ENCODE measurements around the gene WRAP73.

DNA sequence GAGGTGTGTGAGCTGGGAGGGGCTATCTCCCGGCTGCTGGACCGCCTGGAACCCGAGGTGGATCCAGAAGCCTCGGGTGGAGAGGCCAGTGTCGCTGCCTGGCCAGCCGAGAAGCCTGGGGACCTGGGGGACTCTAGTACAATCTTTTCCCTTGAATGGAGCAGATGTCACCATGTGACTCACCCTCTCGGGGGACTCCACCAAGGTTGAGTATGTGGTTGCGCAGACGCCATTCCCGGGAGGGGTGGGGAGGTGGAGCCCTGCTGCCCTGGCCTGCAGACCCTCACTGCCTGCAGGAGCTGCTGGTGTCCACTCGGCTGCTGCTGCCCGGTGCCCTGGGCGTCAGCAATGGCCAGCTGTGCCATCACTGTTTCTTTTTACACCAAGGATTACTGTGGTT, 42.7 kb upstream of the WRAP73 start:
- TF ChIP-seq, protein P1, sequence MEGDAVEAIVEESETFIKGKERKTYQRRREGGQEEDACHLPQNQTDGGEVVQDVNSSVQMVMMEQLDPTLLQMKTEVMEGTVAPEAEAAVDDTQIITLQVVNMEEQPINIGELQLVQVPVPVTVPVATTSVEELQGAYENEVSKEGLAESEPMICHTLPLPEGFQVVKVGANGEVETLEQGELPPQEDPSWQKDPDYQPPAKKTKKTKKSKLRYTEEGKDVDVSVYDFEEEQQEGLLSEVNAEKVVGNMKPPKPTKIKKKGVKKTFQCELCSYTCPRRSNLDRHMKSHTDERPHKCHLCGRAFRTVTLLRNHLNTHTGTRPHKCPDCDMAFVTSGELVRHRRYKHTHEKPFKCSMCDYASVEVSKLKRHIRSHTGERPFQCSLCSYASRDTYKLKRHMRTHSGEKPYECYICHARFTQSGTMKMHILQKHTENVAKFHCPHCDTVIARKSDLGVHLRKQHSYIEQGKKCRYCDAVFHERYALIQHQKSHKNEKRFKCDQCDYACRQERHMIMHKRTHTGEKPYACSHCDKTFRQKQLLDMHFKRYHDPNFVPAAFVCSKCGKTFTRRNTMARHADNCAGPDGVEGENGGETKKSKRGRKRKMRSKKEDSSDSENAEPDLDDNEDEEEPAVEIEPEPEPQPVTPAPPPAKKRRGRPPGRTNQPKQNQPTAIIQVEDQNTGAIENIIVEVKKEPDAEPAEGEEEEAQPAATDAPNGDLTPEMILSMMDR (IDR thresholded peaks at IDR 0.05): no peak
- no peak for TF ChIP-seq POLR2A (IDR thresholded peaks at IDR 0.05)

Measured in right lobe of liver (tissue), 4 donors.